ENCODE measurements around the gene TTYH2. TPM values are rescaled to one million over a fixed set of nuclear protein-coding genes. Genes with fewer than 3 reads are reported as not detected.

The TTYH2 gene
- total RNA-seq, 1 experiment from 2014 or later: 1.5 TPM

GRCh38 chr17:74228306-74228978, 15.1 kb downstream of the TTYH2 start:
- no peaks in the 10 kb centered on the region for H3K79me2 ChIP-seq (ENCODE audit: low read depth)
- POLR2A ChIA-PET (ENCODE audit: unreplicated experiment): no interaction called here
- CTCF ChIA-PET: interaction anchor here (1.2 kb wide), 1 partner anchor 27 kb away, joined by 3 read pairs; no protein-coding TSS in a partner anchor
- no peaks in the 10 kb centered on the region for H3K9me2 ChIP-seq (ENCODE audit: insufficient read depth)
- H2AFZ ChIP-seq: no peak overlapping the region
- no peak for TF ChIP-seq EZH2 (IDR thresholded peaks at IDR 0.05; ENCODE audit: low read depth)
- TF ChIP-seq, protein P1, sequence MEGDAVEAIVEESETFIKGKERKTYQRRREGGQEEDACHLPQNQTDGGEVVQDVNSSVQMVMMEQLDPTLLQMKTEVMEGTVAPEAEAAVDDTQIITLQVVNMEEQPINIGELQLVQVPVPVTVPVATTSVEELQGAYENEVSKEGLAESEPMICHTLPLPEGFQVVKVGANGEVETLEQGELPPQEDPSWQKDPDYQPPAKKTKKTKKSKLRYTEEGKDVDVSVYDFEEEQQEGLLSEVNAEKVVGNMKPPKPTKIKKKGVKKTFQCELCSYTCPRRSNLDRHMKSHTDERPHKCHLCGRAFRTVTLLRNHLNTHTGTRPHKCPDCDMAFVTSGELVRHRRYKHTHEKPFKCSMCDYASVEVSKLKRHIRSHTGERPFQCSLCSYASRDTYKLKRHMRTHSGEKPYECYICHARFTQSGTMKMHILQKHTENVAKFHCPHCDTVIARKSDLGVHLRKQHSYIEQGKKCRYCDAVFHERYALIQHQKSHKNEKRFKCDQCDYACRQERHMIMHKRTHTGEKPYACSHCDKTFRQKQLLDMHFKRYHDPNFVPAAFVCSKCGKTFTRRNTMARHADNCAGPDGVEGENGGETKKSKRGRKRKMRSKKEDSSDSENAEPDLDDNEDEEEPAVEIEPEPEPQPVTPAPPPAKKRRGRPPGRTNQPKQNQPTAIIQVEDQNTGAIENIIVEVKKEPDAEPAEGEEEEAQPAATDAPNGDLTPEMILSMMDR (conservative IDR thresholded peaks at IDR 0.05): no peak
- H3K27me3 ChIP-seq (ENCODE audit: insufficient read depth, low read depth): peaks cover 53% of the 10 kb centered on the region
- intact Hi-C loops (cut with micrococcal nuclease; ENCODE audit: unreplicated experiment): no loop called here
- peak in 1 of 2 experiments; percentile 62 for DNase-seq
- H4K20me1 ChIP-seq (ENCODE audit: insufficient read depth): no peaks in the 10 kb centered on the region
- no peak overlapping the region for H3K27ac ChIP-seq
- H3K4me3 ChIP-seq: no peak overlapping the region
- H3F3A ChIP-seq (ENCODE audit: insufficient read depth, low read depth): peaks cover 16% of the 10 kb centered on the region; the same call in 1 of the 2 replicates
- BruUV-seq (replicated peaks): no TSS peak
- peaks cover 24% of the 10 kb centered on the region for H3K4me1 ChIP-seq (replicated peaks; ENCODE audit: insufficient read depth)
- no peaks in the 10 kb centered on the region for H3K9me3 ChIP-seq (ENCODE audit: insufficient read depth, low read depth)
- H3K36me3 ChIP-seq (ENCODE audit: low read depth): no peaks in the 10 kb centered on the region
- peak overlapping the region; percentile 12 for H3K4me2 ChIP-seq

GRCh38 chr17:74230896-74231295, 17.5 kb downstream of the TTYH2 start:
- Histone ChIP-seq H2AFZ (no peak overlapping the region), H3K4me2 (no peak overlapping the region), H3K27me3 (ENCODE audit: insufficient read depth, low read depth) (peaks cover 59% of the 10 kb centered on the region), H3K4me3 (no peak overlapping the region), H3K79me2 (ENCODE audit: low read depth) (no peaks in the 10 kb centered on the region), H3K9me3 (ENCODE audit: insufficient read depth, low read depth) (no peaks in the 10 kb centered on the region), H3K9me2 (ENCODE audit: insufficient read depth) (no peaks in the 10 kb centered on the region), H3K27ac (no peak overlapping the region), H3K4me1 (replicated peaks; ENCODE audit: insufficient read depth) (peaks cover 24% of the 10 kb centered on the region), H4K20me1 (ENCODE audit: insufficient read depth) (no peaks in the 10 kb centered on the region), H3F3A (ENCODE audit: insufficient read depth, low read depth) (peaks cover 16% of the 10 kb centered on the region; the same call in 1 of the 2 replicates), H3K36me3 (ENCODE audit: low read depth) (no peaks in the 10 kb centered on the region)
- CTCF ChIA-PET: interaction anchor here (0.7 kb wide), 1 partner anchor 28 kb away, joined by 7 read pairs; no protein-coding TSS in a partner anchor
- no peak for TF ChIP-seq EZH2 (IDR thresholded peaks at IDR 0.05; ENCODE audit: low read depth)
- TF ChIP-seq, protein P1 (conservative IDR thresholded peaks at IDR 0.05): no peak
- BruUV-seq (replicated peaks): no TSS peak
- no peak for DNase-seq
- POLR2A ChIA-PET (ENCODE audit: unreplicated experiment): no interaction called here
- intact Hi-C loops (cut with micrococcal nuclease; ENCODE audit: unreplicated experiment): no loop called here

GRCh38 chr17:74231928-74232907, 18.8 kb downstream of the TTYH2 start:
- no peaks in the 10 kb centered on the region for H3K9me2 ChIP-seq (ENCODE audit: insufficient read depth)
- TF ChIP-seq, protein P1 (conservative IDR thresholded peaks at IDR 0.05): no peak
- no peak for TF ChIP-seq EZH2 (IDR thresholded peaks at IDR 0.05; ENCODE audit: low read depth)
- no peak for DNase-seq
- peaks cover 64% of the 10 kb centered on the region for H3K27me3 ChIP-seq (ENCODE audit: insufficient read depth, low read depth)
- peaks cover 16% of the 10 kb centered on the region; the same call in 1 of the 2 replicates for H3F3A ChIP-seq (ENCODE audit: insufficient read depth, low read depth)
- CTCF ChIA-PET: no interaction called here
- H2AFZ ChIP-seq: no peak overlapping the region
- intact Hi-C loops (cut with micrococcal nuclease; ENCODE audit: unreplicated experiment): no loop called here
- H3K27ac ChIP-seq: no peak overlapping the region
- no peaks in the 10 kb centered on the region for H4K20me1 ChIP-seq (ENCODE audit: insufficient read depth)
- H3K4me2 ChIP-seq: no peak overlapping the region
- BruUV-seq (replicated peaks): no TSS peak
- H3K4me3 ChIP-seq: no peak overlapping the region
- H3K9me3 ChIP-seq (ENCODE audit: insufficient read depth, low read depth): no peaks in the 10 kb centered on the region
- H3K4me1 ChIP-seq (replicated peaks; ENCODE audit: insufficient read depth): peaks cover 23% of the 10 kb centered on the region
- POLR2A ChIA-PET (ENCODE audit: unreplicated experiment): no interaction called here
- no peaks in the 10 kb centered on the region for H3K36me3 ChIP-seq (ENCODE audit: low read depth)
- no peaks in the 10 kb centered on the region for H3K79me2 ChIP-seq (ENCODE audit: low read depth)
